Ramos (cell line): Measurements from ENCODE around the gene INHBC.

Experiments
- in situ Hi-C: fragments of 300-500 bp; cut with MboI; formaldehyde crosslinking; loops from one replicate; pipeline ENCODE4 v1.14.3; 2022; ENCODE audit warnings: low sequenced_read_pairs; ENCODE audit not compliant: unreplicated experiment

Gene INHBC

DNA sequence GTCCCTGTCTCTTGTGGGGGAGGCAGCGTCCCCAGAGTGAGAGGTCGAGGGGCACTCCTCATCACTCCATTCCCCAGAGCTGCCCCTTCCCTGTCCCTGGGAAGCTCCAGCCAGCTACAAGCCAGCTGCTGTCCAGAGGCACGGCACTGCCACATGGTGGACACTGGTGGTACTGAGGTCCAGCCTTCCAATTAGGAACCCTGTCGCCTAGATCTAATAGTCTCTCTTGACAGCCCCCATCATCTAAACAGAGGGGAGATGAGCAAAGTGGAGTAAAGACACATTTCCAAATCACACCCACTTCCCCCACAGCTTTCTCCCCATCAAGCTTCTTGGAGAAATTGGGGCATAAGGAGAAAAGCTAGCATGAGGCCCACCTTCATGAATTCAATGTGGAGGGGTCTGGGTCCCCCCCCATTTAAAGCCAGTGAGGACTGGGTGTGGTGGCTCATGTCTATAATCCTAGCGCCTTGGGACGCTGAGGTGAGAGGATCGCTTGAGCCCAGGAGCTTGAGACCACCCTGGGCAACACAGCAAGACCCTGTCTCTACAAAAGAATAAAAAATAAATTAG, 18.4 kb downstream of the INHBC start:
- in situ Hi-C loops, result loop anchor here (25.0 kb wide), 1 partner anchor 216 kb away; the partner anchor contains the start of gene SHMT2

DNA sequence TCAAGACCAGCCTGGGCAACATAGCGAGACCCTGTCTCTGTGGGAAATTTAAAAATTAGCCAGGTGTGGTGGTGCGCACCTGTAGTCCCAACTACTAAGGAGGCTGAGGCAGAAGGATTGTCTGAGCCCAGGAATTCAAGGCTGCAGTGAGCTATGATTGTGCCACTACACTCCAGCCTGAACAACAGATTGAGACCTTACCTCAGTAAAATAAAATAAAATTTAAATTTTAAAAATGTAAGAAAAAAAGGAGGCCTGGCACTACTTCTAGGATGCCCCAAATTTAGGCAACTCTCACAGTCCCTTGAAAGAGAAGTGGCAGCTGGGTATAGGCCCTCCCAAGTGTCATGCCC, 19.6 kb downstream of the INHBC start:
- in situ Hi-C loops, result loop anchor here (25.0 kb wide), 1 partner anchor 217 kb away; the partner anchor contains the start of gene SHMT2

DNA sequence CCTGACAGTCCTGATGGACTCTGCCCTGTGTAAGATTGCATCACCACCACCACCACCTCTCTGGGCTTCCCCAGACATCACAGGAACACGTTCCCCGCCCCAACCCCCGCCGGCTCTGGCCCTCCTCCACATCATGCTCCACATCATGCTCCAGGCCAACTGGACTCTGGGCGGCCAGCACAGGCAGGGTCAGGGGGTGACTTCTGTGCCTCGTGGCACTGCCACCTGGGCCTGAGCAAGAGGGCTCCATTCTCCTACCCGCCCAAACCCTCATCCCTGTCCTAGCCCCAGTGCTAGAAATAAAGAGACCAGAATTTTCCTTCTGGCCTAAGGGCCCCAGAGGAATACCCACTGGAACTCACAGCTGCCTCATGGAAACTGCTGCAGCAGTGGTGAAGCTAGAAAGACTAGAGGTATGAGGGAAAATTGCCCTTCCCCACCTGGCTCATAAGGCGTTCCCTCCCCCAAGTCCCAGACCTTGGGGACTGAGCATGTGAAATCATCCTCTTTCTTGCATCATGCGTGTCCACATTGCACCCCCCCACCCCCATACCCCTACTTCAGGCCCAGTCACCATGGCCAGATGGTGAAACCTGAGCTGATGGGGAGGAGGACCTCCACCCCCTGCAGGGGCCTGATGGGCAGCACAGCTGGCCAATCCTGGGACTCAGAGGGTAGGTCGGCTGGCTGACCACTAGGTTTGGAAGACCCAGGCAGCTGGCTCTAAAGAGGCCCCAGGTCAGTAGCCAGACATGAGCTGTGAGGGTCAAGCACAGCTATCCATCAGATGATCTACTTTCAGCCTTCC, 20.2 kb downstream of the INHBC start, which contains the start of gene INHBE:
Gene INHBE (plus strand): TSS at position 742 of the 808 bp plus-strand sequence. CDS start 230 bp downstream, outside the sequence.
- in situ Hi-C loops, result loop anchor here (25.0 kb wide), 1 partner anchor 217 kb away; the partner anchor contains the start of gene SHMT2

DNA sequence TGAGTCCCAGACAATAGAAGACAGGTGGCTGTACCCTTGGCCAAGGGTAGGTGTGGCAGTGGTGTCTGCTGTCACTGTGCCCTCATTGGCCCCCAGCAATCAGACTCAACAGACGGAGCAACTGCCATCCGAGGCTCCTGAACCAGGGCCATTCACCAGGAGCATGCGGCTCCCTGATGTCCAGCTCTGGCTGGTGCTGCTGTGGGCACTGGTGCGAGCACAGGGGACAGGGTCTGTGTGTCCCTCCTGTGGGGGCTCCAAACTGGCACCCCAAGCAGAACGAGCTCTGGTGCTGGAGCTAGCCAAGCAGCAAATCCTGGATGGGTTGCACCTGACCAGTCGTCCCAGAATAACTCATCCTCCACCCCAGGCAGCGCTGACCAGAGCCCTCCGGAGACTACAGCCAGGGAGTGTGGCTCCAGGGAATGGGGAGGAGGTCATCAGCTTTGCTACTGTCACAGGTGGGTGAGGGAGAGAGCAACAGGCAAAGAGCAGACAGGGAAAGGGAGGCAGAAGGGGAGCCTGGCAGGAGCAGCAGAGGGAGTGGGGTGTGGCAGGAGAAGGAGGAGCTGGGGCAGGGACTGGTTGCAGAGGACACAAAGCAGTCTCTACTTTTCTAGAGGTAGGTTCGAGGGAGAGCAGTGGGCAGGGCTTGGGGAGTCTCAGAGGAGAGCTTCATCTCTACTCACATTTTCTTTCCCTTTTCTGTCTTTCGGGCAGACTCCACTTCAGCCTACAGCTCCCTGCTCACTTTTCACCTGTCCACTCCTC, 21.0 kb downstream of the INHBC start:
- in situ Hi-C loops, result loop anchor here (25.0 kb wide), 1 partner anchor 218 kb away; the partner anchor contains the start of gene SHMT2

DNA sequence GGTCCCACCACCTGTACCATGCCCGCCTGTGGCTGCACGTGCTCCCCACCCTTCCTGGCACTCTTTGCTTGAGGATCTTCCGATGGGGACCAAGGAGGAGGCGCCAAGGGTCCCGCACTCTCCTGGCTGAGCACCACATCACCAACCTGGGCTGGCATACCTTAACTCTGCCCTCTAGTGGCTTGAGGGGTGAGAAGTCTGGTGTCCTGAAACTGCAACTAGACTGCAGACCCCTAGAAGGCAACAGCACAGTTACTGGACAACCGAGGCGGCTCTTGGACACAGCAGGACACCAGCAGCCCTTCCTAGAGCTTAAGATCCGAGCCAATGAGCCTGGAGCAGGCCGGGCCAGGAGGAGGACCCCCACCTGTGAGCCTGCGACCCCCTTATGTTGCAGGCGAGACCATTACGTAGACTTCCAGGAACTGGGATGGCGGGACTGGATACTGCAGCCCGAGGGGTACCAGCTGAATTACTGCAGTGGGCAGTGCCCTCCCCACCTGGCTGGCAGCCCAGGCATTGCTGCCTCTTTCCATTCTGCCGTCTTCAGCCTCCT, 21.6 kb downstream of the INHBC start:
- in situ Hi-C loops, result loop anchor here (25.0 kb wide), 1 partner anchor 219 kb away; the partner anchor contains the start of gene SHMT2

DNA sequence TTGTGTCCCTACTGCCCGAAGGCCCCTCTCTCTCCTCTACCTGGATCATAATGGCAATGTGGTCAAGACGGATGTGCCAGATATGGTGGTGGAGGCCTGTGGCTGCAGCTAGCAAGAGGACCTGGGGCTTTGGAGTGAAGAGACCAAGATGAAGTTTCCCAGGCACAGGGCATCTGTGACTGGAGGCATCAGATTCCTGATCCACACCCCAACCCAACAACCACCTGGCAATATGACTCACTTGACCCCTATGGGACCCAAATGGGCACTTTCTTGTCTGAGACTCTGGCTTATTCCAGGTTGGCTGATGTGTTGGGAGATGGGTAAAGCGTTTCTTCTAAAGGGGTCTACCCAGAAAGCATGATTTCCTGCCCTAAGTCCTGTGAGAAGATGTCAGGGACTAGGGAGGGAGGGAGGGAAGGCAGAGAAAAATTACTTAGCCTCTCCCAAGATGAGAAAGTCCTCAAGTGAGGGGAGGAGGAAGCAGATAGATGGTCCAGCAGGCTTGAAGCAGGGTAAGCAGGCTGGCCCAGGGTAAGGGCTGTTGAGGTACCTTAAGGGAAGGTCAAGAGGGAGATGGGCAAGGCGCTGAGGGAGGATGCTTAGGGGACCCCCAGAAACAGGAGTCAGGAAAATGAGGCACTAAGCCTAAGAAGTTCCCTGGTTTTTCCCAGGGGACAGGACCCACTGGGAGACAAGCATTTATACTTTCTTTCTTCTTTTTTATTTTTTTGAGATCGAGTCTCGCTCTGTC, 22.3 kb downstream of the INHBC start:
- in situ Hi-C loops, result loop anchor here (25.0 kb wide), 1 partner anchor 220 kb away; the partner anchor contains the start of gene SHMT2

DNA sequence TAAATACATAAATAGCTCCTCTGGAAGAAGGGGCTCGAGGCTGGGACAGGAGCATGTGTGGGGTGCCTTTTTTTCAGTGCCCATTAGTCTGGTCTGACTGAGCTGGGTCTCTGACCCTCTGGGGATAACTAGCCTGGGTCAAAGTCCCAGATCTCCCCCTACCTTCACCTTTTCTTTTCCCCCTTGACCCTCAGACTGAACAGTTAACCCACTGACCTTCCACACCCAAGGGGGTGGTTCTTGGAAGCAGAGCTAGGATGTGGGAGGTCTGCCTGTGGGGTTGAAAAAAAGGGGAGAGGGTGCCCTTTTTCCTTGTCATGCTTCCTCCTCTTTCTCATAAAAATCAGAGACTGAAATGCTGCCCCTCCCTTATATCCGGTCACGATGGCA, 24.1 kb downstream of the INHBC start:
- in situ Hi-C loops, result loop anchor here (25.0 kb wide), 1 partner anchor 221 kb away; the partner anchor contains the start of gene SHMT2

DNA sequence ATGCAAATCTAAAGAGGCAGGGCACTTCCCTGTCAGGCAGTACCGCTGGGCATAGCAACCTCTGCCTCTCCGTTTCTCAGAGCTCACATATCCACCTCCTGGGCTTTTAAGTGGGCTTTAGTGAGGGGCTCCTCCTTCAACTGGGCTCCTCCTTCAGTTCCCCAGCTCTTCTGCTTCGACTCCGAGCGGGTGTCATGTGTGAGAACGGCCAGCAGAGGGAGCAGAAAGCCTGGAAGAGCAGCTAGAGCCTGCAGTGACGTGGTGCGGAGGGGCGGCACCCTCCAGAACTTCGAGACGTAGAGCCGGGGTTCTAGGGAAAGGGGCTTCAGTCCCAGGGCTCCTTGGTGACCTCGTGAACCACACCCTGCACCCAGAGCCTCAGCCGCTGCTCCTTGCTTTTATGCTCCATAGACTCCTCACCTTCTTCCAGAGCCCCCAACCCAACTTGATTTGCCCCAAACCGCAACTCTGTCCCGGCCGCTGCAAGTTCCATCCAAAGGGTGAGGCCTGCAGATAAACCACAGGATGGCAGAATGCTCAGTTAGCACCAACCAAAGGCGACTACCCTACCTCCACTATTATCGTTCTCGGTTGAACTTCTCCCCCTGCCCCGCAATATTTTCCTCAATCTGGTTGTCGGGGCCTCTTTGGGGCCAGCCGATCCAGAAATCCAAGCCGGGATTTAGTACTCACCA, 24.6 kb downstream of the INHBC start:
- in situ Hi-C loops, result loop anchor here (25.0 kb wide), 1 partner anchor 222 kb away; the partner anchor contains the start of gene SHMT2

DNA sequence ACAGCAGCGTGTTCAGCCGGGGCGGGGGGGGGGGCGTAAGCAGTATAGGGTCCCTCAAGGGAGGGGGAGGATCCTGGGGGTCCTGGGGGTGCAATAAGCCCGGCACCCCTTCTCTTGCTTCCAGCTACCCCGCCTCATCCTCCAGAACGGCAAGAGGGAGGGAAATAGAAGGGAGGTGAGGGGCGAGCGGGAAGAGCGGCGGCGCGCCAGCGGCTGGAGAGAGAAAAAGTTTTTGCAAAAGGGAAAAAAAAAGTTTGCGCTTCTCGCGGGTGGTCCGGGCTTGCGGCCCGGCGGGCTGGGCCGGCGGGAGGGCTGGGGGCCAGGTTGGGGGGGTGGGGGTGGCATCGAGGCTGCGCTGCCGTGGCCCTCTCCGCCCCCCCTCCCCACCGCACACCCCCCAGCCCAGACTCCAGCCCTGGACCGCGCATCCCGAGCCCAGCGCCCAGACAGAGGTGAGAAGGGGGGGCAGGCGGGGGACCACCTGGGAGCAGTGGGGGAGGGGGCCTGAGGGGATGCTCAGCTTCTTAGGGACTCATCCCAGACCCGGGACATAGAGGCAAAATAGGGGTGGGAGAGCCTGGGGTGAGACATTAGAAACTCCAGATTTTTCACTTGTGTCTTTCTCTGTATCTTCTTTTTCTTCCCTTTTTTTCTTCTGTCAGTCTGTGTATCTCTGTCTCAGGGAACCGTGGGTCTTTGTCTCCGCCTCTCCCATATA, 25.3 kb downstream of the INHBC start, which contains the start of gene GLI1:
Gene GLI1 (plus strand): TSS at position 36 of the 718 bp plus-strand sequence. CDS start 3,907 bp downstream, outside the sequence.
- in situ Hi-C loops, result loop anchor here (25.0 kb wide), 1 partner anchor 223 kb away; the partner anchor contains the start of gene SHMT2

DNA sequence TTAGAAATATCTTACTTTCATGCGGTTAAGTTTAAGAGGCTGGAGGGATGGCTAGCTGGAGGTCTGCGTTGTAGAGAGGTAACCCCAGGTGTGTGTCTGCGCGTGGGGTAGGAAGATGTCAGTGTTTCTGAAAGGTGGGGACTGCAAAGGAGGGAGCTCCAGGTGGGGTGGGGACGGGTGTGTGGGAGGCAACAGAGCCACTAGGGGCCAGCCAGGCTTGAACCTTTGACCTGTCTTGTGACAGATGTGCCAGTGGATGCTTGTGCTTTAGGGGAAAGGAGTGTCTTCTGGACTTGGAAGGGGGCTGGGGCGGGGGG, 25.8 kb downstream of the INHBC start:
- in situ Hi-C loops, result loop anchor here (25.0 kb wide), 1 partner anchor 223 kb away; the partner anchor contains the start of gene SHMT2

DNA sequence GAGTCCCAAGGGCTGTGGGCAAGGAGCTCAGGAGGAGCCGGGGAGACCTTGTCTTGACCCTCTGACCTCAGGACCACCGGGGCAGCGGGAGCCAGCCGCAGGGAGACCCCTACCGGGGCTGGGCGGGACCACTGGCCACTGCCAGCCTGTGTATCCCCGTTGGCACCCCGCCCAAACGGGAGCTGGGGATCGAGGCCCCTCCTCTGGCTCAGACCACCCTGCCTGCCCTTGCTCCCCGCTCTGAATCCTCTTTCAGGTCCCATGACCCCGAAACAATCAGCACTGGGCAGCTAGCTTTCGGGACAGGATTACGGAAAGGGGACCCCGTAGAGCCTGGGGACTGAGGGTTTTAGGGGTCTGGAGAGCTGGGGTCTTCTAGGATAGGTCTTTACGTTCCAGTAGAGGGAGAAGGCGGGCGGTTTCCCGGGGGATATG, 26.3 kb downstream of the INHBC start:
- in situ Hi-C loops, result loop anchor here (25.0 kb wide), 1 partner anchor 224 kb away; the partner anchor contains the start of gene SHMT2

DNA sequence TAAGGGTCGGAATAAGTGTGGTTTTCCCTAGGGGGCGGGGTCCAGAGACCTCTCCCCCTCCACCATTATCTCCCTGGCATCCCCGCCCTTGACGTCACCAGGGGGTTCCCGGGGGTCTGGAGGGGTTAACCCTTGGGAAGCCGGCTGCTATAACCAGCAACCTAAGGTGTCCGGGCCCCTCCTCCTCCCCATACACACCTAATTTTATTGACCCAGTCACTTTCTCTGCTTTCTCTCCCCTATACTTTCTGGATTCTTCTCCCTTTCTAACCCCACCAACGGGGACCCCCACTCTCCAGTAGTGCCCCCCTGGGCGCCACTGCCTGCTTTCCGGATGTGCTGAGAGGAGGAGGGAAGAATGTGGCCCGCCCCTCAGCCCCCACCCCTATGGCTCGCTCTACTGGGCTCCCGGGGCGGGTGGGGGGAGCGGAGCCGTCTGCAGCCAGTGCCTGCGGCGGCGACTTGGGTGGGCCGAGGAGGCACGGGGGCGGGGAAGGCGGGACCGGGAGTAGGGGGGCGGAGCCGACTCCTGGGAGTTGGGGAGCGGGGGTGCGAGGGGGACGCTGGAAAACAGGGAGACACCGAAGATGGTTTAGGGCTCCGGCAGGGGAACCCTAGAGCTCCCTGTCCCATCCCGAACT, 26.8 kb downstream of the INHBC start:
- in situ Hi-C loops, result loop anchor here (25.0 kb wide), 1 partner anchor 224 kb away; the partner anchor contains the start of gene SHMT2

DNA sequence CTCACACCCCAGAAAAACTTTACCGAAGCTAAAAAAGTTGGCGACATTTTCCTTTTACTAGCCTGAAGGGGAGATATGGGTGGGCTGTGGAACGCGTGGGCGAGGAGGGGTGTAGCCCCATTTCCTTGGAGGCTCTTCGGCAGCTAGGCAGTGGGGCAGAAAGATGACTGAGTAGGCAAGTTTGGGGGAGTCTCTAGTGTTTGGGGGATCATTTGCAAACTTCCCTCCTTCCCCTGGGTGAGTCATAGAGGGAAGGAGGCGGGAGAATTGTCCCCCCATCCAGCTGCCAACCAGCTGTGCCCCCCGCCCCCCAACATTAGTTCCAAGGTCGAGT, 27.3 kb downstream of the INHBC start:
- in situ Hi-C loops, result loop anchor here (25.0 kb wide), 1 partner anchor 225 kb away; the partner anchor contains the start of gene SHMT2

DNA sequence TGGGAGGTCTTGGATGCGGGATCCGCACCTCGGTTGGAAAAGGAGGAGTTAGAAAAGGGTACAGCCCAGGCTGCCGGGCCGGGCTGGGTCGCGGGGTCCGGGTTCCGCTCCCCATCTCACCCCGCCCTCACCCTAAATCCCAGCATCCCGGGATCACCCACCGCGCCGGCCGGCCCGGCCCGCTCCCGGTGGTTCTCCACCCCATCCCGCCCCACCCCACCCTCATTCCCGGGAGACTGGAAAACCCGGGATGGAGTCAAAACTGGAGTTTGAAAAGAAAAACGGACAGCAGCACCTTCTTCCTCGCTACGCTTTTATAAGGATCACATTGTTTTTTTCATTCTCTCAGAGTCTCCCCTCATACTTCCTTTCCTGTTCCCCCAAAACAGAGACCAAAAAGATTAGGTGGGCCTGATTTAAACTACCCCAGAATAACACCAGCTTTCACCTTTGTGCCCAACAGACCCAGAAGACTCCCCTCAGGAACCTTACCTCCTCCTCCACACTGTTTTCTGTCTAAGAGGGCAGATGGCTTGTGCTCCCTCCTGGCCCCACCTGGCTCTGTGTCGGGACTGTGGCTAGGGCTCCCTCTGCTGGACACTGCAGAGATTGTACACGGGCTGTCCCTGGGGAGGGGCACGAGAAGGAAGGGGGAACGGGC, 27.8 kb downstream of the INHBC start:
- in situ Hi-C loops, result loop anchor here (25.0 kb wide), 1 partner anchor 225 kb away; the partner anchor contains the start of gene SHMT2

DNA sequence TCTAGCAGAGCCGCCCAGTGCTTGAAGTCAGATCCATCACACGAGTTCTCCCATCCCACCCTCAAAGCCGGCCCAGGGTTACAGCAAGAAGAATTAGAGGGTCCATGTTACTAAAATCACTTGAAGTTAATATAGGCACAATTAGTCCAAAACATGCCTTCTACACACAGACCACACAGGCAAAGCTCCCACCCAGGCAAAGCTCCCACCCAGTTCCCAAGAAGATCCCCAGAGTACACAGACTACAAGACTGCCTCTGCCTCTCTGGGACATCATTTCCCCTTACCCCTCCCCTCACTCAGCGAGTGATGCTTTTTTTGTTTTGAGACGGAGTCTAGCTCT, 28.3 kb downstream of the INHBC start:
- in situ Hi-C loops, result loop anchor here (25.0 kb wide), 1 partner anchor 226 kb away; the partner anchor contains the start of gene SHMT2

DNA sequence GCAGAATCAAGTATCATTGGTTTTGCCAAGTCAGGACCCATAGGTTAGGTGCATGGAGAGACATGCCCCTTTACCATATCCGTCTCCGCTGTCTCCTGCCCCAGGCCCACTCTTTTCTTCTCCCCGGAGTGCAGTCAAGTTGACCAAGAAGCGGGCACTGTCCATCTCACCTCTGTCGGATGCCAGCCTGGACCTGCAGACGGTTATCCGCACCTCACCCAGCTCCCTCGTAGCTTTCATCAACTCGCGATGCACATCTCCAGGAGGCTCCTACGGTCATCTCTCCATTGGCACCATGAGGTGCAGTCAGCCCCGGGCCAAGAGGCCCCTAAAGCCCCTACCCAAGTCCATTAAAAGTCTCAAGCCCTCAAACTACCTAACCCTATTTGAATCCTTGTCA, 30.0 kb downstream of the INHBC start:
- in situ Hi-C loops, result loop anchor here (25.0 kb wide), 1 partner anchor 227 kb away; the partner anchor contains the start of gene SHMT2
